Measurements from ENCODE around the gene CYP3A7.

DNA sequence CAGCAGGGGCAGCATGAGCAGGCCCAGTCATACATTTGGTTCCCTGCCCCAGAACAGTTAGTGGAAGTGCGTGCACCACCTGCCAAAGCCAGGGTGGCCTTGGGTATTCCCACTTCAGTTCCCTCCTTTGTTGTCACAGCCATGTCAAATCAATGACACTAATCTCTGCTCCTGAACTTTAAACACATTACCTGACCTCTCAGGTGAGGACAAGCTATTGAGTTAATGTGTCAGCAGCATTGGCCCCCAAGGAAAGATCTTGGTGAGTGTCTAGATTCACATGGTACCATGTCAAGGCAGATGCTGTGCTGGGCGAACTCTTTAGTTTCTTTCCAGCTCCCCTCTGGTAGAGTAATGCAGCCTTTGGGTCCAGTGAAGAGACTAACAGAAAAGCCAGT, 57.3 kb downstream of the CYP3A7 start:
- TF ChIP-seq, protein P1, sequence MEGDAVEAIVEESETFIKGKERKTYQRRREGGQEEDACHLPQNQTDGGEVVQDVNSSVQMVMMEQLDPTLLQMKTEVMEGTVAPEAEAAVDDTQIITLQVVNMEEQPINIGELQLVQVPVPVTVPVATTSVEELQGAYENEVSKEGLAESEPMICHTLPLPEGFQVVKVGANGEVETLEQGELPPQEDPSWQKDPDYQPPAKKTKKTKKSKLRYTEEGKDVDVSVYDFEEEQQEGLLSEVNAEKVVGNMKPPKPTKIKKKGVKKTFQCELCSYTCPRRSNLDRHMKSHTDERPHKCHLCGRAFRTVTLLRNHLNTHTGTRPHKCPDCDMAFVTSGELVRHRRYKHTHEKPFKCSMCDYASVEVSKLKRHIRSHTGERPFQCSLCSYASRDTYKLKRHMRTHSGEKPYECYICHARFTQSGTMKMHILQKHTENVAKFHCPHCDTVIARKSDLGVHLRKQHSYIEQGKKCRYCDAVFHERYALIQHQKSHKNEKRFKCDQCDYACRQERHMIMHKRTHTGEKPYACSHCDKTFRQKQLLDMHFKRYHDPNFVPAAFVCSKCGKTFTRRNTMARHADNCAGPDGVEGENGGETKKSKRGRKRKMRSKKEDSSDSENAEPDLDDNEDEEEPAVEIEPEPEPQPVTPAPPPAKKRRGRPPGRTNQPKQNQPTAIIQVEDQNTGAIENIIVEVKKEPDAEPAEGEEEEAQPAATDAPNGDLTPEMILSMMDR (conservative IDR thresholded peaks at IDR 0.05 in 1 of 2, IDR thresholded peaks at IDR 0.05 in 1 of 2; ENCODE audit: extremely low read depth in 1 of 2, insufficient read depth in 1 of 2, low read depth in 1 of 2, low read length in 2 of 2) = no peak
- no peak for TF ChIP-seq EZH2 (IDR thresholded peaks at IDR 0.05; ENCODE audit: borderline replicate concordance, low read length)
